ENCODE data around the gene VEPH1. TPM values are rescaled to one million over a fixed set of nuclear protein-coding genes. Genes with fewer than 3 reads are reported as not detected.

Gene VEPH1
- polyA plus RNA-seq, 1 donor (not counting 4 experiments of a cell fraction or from before 2014, with no cell fraction given), result 0.21 TPM

- no peak for DNase-seq (ENCODE audit: low read depth, low spot score)
- Histone ChIP-seq H3K36me3 (ENCODE audit: control insufficient read depth in 2 of 2, extremely low read depth in 1 of 2, insufficient read depth in 2 of 2, low read length in 2 of 2) (no peaks in the 10 kb centered on the region), H3K9me1 (ENCODE audit: control insufficient read depth, extremely low read depth, insufficient read depth, low read length) (no peaks in the 10 kb centered on the region), H3K4me2 (ENCODE audit: control insufficient read depth, extremely low read depth, insufficient read depth, low read depth, low read length) (no peak overlapping the region), H3K79me2 (ENCODE audit: control insufficient read depth, insufficient read depth, low read length) (no peaks in the 10 kb centered on the region), H4K20me1 (ENCODE audit: control insufficient read depth, extremely low read depth, insufficient read depth, low read length) (no peaks in the 10 kb centered on the region), H2AFZ (ENCODE audit: control insufficient read depth, low read length) (no peak overlapping the region), H3K27me3 (ENCODE audit: control insufficient read depth, extremely low read depth, insufficient read depth, low read length) (no peaks in the 10 kb centered on the region), H3K9me3 (ENCODE audit: control insufficient read depth, low read depth, low read length) (no peaks in the 10 kb centered on the region), H3K4me3 (ENCODE audit: control insufficient read depth in 2 of 3, extremely low read depth in 1 of 3, insufficient read depth in 2 of 3, low read depth in 1 of 3, low read length in 3 of 3) (no peak overlapping the region), H3K27ac (ENCODE audit: control insufficient read depth, insufficient read depth, low read length) (no peak overlapping the region), H3K4me1 (ENCODE audit: control insufficient read depth, extremely low read depth, insufficient read depth, low read length) (no peaks in the 10 kb centered on the region), H3K9ac (ENCODE audit: control insufficient read depth, extremely low read depth, insufficient read depth, low read length) (no peak overlapping the region)
- dilution Hi-C loops (cut with MboI; ENCODE audit: extremely low pct_ligation_motif_present, low sequenced_read_pairs), result no loop called here
- TF ChIP-seq CTCF (optimal IDR thresholded peaks at IDR 0.05 in 1 of 3, IDR thresholded peaks at IDR 0.05 in 1 of 3, conservative IDR thresholded peaks at IDR 0.05 in 1 of 3; ENCODE audit: extremely low read depth in 1 of 3, insufficient read depth in 2 of 3, low read length in 3 of 3) (no peak), EZH2 (IDR thresholded peaks at IDR 0.05; ENCODE audit: low read length) (no peak)
- no peak for FAIRE-seq
Observed at GRCh38 chr3:157335233-157336076, 167.8 kb downstream of the VEPH1 start.

DNA sequence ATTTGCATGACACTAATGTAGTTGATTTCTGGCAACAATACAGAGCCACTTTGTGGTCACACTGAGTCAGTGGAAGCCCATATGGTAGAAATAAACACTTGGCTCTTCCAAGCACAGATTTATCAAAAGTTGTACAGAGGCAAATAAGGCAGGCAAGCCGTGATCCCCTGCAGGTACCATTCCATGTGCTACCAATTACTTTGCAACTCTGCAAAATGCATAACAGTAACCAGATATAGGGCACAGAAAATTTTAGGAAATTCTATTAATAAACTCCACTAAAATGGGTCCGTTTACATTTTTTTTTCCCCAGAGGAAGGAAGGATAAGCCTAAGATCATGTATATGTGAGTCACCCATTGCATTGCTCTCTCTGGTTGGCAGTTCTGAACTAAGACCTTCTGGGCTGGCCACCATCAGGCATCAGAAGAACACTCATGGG, 169.6 kb downstream of the VEPH1 start:
- H3K9me3 ChIP-seq (ENCODE audit: control insufficient read depth, low read depth, low read length), result no peaks in the 10 kb centered on the region
- dilution Hi-C loops (cut with MboI; ENCODE audit: extremely low pct_ligation_motif_present, low sequenced_read_pairs), result no loop called here
- no peaks in the 10 kb centered on the region for H3K79me2 ChIP-seq (ENCODE audit: control insufficient read depth, insufficient read depth, low read length)
- H3K9me1 ChIP-seq (ENCODE audit: control insufficient read depth, extremely low read depth, insufficient read depth, low read length), result no peaks in the 10 kb centered on the region
- no peak overlapping the region for H3K4me2 ChIP-seq (ENCODE audit: control insufficient read depth, extremely low read depth, insufficient read depth, low read depth, low read length)
- H3K9ac ChIP-seq (ENCODE audit: control insufficient read depth, extremely low read depth, insufficient read depth, low read length), result no peak overlapping the region
- H3K4me3 ChIP-seq (ENCODE audit: control insufficient read depth in 2 of 3, extremely low read depth in 1 of 3, insufficient read depth in 2 of 3, low read depth in 1 of 3, low read length in 3 of 3), result no peak overlapping the region
- no peak overlapping the region for H2AFZ ChIP-seq (ENCODE audit: control insufficient read depth, low read length)
- H4K20me1 ChIP-seq (ENCODE audit: control insufficient read depth, extremely low read depth, insufficient read depth, low read length), result no peaks in the 10 kb centered on the region
- DNase-seq (ENCODE audit: low read depth, low spot score) (no peak), FAIRE-seq (no peak)
- TF ChIP-seq CTCF (optimal IDR thresholded peaks at IDR 0.05 in 1 of 3, IDR thresholded peaks at IDR 0.05 in 1 of 3, conservative IDR thresholded peaks at IDR 0.05 in 1 of 3; ENCODE audit: extremely low read depth in 1 of 3, insufficient read depth in 2 of 3, low read length in 3 of 3), result no peak
- TF ChIP-seq EZH2 (IDR thresholded peaks at IDR 0.05; ENCODE audit: low read length), result no peak
- H3K36me3 ChIP-seq (ENCODE audit: control insufficient read depth in 2 of 2, extremely low read depth in 1 of 2, insufficient read depth in 2 of 2, low read length in 2 of 2), result no peaks in the 10 kb centered on the region
- H3K4me1 ChIP-seq (ENCODE audit: control insufficient read depth, extremely low read depth, insufficient read depth, low read length), result no peaks in the 10 kb centered on the region
- H3K27ac ChIP-seq (ENCODE audit: control insufficient read depth, insufficient read depth, low read length), result no peak overlapping the region
- H3K27me3 ChIP-seq (ENCODE audit: control insufficient read depth, extremely low read depth, insufficient read depth, low read length), result no peaks in the 10 kb centered on the region
